ENCODE measurements around the gene SHISA9.

Gene SHISA9

DNA sequence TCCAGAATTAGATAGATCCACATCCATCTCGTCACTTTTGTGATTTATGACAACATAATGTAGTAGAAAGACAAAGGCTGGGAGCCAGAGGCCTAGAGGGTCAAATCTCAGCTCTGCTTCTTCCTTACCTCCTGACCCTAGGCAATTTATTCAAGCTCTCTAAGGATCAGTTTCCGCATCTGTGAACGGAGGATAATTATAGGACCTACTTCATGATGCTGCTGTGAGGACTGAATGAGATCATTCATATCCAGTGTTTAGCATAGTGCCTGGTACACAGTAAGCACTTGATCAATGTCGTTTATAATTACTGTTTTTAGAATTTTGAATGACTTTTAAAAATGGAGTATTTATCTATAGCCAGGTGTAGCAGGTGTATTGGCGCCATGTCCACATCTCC is 128.4 kb downstream of the SHISA9 start:
- DNase-seq, result no peak

DNA sequence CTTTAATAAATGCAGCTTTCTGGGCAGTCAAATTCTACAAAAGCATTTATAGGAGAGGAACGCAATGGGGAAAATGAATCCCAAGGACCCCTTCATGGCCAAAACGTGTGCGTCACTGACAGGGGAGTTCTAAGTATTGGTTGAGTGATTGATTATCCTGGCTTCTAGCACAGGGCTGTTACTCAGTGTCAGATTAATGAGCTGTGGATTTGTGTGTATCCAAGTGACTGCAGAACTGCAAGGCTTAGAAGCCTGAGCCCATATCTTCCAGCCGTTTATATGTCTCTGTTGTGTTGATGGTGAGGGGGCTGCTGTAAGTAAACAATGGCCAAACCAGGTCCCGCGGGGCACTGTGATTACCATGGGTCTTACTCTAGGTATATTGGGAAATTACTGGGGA is 129.4 kb downstream of the SHISA9 start:
- no peak for DNase-seq

DNA sequence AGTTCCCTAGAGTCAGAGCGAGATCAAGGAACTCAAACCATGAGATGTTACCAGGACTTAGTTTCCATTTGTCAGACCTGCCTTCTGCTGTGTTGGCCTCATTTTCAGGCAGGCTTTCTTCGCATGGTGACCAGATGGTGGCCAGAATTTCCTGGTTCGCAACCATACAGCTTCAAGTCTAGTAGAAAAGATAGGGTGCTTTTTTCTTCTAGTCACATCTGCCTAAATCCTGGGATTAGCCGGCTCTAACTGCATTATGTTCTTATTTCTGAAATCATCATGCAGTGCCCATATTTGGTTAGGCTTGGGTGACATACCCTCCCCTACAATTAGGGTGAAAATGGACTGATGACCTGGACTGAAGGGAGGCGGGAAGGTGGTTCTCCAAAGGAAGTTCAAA is 131.5 kb downstream of the SHISA9 start:
- no peak for DNase-seq

DNA sequence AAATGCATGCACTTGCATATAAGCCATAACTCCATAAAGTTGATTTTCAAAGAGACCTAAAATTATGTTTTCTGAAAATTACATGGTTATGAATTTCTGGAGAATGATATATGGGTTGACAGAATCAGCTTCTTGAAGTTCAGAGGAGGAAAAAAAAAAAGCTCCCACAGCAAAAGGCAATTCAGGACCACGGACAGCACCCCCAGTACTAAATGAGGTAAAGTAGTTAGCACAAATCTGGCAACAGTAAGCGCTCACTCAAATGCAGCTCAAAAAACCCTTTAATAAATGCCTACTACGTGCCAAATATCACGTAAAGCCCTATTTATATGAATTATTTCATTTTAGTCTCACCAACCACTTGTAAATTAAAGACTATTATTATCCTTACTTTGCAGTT is 135.2 kb downstream of the SHISA9 start:
- peak; percentile 1 for DNase-seq

DNA sequence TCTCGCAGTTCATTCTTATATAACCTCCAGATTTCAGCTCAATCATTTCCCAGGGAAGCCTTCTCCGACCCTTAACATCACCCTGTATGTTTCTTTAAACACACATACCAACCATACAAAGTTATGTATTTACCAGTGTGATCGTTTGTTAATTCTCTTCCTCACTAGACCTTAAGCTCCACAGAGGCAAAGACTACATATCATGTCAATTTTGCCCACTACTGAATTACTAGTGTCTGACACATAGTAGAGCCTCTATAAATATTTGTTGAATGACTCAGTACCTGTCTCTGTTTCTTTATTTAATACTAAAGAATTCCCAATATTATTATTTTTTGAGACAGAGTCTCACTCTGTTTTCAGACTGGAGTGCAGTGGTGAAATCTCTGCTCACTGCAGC is 137.2 kb downstream of the SHISA9 start:
- no peak for DNase-seq

DNA sequence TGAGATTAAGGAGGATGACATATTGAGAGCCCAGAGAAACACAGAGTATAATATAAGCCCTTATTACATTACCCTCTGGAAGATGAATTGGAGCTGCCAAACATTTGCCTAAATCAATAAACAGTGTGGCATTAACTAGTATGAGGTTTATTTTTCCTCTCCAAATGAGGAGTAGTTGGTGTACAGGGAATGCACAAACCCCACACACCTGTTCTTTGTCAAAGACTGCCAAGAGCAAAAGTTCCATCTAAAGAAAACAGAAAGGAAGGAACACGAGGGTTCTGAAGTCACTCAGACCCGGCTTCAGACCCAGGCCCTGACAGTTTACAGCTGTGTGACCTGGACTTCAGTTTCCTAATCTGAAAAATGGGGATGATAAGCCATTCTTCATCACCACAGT is 138.1 kb downstream of the SHISA9 start:
- no peak for DNase-seq

DNA sequence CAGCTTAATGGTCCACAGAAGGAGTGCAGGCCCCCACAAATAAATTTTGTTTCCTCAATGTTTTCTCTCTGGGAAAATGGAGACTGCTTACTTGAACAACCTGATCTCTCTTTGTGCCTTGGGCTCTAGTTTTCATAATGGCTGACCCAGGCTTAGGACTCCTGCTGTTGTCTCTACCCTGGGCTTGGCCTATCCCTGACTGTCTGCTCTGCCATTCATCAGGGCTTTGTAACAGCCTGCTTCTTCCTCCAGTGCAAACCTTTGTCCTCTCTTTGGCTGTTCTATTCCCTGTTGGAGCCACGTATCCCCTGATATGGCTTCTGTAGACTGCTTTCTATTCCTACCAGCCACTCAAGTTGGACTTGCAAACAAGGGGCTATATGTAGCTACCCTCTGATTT is 139.8 kb downstream of the SHISA9 start:
- DNase-seq, result no peak

DNA sequence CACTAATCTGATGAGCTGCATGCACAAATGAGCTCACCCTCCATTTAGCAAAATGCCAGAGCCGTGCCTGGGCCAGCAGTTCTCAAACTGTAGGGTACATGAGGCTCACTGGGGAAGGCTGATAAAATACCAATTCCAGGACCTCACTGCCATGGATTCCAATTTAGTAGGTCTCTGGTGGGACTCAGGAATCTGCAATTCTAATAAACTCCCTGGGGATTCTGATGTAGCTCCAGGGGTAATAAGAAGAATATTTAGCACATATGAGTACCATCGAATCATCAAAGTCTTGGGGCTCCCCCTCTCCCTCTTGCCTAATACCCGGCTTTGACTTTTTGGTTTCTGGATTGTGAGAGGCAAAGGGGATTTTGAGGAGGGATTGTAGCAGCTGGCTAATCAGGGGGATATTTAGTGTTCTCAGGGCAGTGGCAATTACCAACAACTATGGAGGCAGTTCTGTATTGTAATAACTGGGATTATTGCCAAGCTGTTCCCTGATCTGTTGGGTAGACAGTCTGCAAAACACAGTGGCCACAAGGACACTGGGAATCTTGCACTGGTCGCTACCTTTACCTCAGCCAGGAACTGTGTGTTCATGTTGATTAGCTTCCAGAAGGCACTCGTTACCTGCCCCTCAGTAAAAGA is 140.4 kb downstream of the SHISA9 start:
- no peak for DNase-seq

DNA sequence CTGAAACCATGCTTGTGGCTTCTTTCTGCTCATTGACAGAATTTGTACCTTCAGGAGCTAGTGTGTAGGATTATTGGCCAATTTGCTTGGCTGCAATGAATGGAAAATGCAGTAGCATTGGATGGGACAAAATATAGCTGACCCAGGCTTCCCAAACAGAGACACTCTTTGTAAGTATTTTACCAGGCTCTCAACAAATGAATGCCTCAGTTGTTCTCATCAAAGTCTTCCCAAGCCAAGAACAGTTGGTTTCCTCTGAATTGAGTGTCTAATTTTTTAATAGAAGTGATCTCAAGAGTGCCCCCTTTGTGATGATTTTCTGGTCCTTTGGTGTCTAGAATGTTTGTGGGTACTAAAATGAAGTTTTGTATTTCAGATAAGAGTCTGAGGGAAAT is 140.9 kb downstream of the SHISA9 start:
- no peak for DNase-seq

DNA sequence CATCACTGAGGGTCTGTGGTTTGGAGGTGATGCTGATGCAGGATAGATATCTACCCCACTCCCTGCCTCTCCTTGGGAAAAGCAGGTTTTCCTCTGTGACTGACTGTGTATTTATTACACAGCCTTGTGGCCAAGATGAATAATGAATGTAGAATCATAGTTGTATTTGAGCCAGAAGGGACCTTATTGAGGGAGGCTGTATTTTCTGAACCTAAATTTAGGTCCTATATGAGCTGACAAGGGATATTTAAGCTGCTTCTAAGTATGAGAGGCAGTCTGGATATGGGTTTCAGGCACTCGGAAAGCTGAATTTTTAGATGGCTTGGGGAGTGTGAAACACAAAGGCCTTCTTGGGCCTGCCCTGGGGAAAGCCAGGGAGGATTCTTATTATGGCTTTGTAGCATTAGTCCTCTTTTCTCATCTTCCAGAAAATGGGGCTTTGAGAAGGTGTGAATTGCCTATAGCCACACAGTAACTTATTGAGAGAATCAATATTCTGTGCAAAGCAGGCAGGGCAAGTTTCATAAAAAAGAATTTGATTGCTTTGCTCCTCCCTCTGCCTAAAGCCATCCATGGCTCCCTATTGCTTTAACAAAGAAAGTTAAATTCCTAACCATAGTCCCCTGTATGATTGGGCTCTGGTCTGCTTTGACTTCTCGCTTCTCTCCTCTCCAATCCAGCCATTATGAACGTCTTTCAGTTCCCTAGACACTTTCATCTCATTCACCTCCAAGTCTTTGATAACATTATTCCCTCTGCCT is 144.8 kb downstream of the SHISA9 start:
- no peak for DNase-seq

DNA sequence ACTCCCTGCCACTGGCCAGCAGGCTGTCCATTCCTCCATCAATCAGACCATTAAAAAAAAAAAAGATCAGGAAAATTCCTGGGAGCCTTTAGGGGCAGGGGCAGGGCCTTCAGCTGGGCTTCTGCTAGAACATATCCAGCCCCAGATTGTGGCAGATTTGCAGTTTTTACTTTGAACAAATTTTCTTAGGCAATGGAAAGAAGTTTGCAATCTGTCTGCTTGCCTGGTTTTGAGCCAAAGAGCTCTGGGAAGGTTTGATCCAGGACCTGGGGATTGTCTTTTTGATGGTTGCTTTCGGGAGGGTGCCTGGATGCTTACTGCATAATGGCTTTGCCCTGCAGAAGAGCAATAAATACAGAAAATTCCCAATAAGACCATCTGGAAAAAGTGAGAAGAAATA is 145.9 kb downstream of the SHISA9 start:
- DNase-seq, result no peak

DNA sequence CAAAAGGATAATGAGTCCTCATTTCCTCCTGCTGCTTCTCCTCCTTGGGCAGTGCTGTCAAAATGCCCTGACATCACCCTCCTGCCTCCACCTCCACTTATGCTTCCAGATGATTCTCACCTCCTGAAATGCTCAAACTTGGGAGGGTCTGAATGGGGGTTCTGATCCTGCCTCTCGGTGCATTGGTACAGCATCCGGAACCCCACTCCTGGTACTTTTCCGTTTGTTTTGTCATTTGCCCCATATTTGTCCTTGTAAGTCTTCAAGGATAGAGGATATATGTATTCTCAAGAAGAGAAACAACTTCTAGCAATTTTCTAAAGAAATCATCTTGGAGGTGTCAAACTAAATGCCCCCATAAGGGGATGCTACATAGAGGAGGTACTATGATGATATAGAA is 148.3 kb downstream of the SHISA9 start:
- DNase-seq, result no peak

DNA sequence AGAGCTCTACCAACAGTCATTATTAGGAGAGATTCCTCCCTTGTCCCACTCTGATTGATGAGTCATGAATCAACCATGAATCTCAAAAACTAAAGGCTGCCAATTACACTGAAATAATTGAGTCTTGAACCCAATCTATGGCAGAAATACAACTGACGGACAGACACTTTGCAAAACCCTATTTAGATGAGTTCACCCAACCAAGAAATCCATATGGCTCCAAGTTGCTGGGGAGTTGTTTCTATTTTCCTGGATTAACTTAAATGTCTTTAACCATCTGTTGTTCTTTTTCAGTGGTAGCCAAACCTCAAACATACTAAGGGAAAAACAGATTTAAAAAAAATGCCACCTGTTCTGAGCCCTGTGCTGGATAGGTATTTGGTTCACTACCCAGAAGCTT is 151.0 kb downstream of the SHISA9 start:
- DNase-seq, result no peak

DNA sequence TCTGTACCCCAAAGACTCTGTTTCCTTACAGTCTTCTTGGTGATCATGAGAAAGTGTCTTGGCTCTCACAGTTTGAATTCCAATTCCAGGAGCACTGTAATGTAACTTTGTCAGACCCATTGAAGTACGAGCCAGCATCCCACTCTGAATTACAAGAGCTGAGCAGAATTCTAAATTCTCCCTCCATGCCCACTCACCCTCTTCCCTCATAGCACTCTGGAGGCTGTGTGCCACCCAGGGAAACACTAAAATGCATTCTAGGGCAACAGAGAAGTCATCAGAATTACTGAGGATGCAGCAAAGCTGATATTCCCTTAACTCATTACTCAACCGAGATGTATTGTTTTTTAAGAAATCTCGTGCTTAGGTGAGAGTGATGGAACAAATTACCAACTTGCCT is 154.1 kb downstream of the SHISA9 start:
- DNase-seq, result no peak

DNA sequence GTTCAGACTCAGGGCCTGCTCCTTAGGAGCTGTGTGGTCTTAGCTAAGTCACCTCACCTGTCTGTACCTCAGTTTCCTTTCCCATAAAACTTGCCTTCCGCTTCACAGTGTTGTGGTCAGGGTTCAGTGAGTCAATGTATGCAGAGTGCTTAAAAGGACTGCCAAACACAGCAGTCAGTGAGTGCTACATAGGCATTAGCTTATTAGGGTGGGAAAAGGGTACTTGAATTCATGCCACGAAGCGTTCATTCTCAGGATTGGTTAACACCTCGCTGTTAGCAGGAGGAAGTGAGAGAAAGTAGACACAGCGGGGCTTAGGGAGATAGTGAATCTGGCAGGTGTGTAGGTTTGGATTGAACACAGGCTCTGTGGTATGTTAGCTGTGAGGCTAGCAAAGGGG is 155.2 kb downstream of the SHISA9 start:
- DNase-seq, result no peak

DNA sequence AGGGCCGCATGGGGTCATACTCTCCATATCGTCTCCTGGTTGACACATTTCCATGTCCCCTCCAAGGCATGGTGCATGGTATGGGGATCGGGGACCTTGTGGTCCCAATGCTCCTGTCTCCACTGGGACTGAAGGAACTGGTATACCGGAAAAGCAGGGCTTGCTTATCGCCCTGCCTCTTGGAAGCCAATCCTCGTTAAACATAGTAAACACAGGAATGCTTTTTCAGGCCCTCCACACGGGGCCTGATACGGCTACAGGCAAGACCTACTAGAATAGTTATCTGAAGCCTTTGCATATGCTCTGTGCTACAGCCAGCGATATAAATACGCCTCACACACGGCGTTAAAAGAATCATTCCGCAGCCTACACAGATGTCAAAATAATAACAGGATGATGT is 159.5 kb downstream of the SHISA9 start:
- no peak for DNase-seq

DNA sequence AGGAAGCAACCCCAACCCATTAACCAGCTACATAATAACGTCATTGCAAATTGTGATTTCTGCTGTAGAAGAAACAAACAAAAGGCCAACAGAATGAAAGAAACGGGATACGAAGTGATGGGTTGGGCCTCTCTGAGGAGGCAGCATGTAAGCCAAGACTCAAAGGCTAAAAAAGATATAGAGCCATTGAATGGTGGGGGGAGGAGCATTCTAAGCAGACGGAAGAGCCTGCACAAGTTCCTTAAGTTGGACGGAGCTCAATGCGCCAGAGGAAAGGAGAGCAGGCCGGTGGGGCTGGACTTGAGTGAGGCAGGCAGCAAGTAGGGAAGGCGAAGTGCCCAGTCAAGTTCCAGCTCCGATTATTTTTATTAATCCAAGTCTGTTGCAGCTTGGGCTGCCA is 160.3 kb downstream of the SHISA9 start:
- no peak for DNase-seq

DNA sequence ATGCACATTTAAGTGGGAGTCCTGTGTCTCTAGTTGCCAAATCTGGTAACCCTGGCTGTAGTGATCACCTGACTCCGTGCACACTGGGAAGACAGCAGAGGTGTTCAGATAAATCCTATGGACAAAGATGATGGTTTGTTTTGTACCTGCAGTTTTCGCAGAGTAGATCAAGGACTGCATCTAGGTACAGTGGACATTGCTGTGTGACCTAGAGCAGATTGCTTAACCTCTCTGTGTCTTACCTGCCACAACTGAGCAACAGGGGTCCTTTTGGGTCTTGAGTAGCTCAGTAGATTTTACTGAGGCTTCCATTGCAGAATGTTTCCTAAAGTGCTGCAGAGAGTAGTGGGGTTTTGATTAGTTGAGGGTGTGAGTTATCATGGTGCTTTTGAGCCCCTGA is 160.8 kb downstream of the SHISA9 start:
- DNase-seq, result no peak

DNA sequence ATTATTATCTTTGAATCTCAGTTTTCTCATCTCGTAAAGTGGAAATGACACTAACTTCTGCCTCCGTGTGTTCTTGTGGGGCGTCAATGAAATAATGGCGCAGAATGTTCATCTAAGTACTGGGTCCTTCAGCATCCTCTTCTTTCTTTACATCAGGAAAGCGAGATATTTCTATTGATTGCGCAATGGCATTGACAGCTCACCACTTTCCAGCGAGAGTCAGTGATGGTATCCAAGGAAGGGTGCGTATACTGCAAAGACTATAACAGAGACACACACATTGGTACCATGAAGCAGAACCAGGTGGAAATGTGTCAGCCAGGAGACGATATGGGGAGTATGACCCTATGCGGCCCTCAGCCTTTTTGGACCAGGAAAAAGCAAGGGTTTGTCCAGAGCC is 162.1 kb downstream of the SHISA9 start:
- no peak for DNase-seq

DNA sequence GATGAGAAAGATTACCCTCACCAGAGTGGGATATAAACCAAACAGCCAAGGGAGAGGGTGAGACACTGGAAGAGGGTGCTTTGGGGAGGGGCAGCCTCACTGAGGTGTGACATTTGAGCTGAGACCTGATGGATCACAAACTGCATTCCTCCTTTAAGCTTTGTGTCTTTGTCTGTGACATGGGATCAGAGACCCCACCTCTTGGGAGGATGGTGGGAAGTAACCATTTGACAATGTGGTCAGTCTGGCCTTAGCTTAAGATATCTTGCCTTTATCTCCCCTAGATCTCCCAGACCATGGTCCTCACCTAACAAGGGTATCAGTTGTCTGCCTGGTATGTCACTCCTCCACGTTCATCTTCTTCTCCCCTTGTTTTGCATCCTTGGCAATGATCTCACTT is 163.4 kb downstream of the SHISA9 start:
- DNase-seq, result no peak

DNA sequence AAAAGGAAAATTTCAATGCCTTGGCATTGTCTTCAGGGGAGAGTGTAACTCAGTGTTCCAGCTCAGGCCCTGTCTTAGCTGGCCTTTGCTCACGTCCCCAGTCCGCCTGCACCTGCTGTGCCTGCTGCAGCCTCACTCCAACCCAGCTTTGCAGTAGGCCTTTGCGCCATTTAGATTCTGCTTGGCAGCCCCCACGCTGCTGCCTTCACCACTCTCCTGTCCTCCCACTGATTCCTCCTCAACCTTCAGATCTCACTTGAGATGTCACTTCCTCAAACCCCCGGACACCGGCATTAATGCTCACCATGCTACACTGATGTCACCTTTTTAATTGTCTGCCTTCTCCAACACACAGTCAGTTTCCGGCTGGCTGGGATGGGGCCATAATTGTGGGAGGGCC is 166.2 kb downstream of the SHISA9 start:
- DNase-seq, result no peak

DNA sequence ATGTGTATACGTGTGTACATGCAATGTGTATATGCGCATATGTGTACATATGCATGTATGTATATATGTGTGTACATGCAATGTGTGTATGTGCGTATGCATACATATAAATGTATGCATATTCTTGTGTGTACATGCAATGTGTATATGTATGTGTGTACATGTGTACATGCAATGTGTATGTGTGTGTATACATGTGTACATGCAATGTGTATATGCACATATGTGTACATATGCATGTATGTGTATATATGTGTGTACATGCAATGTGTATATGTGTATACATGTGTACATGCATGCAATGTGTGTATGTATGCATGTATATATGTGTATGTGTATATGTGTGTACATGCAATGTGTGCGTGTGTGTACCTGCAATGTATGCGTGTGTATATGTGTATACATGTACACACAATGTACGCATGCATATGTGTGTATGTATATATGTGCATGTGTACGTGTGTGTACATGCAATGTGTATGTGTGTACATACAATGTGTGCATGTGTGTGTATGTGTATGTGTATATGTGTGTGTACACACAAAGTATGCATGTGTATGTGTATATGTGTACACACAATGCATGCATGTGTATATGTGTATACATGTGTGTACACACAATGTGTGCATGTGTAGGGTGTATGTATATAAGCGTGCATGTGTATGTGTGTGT is 167.7 kb downstream of the SHISA9 start:
- DNase-seq, result no peak

DNA sequence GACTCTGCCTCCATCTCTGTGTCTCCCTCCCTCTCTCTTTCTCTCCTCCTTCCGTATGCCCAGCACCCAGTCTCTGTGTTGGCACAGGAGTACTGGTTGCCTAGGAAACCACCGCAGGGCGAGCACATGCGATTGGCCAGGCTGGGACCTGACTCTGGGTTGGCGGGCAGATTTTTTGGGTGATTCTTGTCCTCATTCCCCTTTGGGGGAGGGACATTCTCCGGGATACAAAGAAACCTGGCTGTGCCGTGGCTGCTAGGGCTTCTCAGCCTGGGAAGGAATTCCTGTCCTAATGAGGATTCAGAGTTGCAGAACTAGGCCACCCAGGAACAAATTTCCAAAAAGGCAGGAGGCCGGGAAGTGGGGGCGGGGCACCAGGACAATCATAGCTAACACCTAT is 168.9 kb downstream of the SHISA9 start:
- DNase-seq, result no peak

DNA sequence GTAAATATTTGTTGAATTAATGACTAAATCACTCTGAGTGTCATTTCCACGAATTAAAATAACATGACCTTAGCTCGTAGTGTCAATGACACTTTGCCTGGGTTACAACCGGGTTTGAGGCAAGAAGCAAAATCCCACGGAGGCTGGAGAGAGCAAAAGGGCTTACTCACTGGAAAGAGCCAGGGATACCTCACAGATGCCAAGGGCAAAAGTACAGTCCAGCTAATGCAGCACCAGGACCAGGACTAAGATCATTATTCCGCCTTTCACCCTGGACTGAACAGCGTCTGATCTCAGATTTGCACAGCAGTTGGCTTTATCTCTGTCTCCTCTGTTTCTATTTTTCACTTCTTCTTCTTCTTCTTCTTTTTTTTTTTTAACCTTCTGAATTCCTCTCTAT is 175.5 kb downstream of the SHISA9 start:
- DNase-seq, result no peak

All from fibroblast of skin of abdomen (primary cell).